Gastroesophageal sphincter (tissue), 3 donors: ENCODE data around the gene FAM180A.

Source experiments
- POLR2A ChIP-seq, 2 donors: fragments of 450-650 bp; IDR thresholded peaks; one replicate each; pipeline ENCODE4 v1.6.1; 2017; ENCODE audit warnings: antibody characterized with exemption in 2 of 2, mild to moderate bottlenecking in 2 of 2, moderate library complexity in 1 of 2
- TF ChIP-seq, protein P1 (sequence below), 4 experiments: fragments of 200-600 bp in 2 of 4; fragments of 450-650 bp in 2 of 4; sonication (generic) in 1 of 4; IDR thresholded peaks; one replicate each; pipeline ENCODE4 v1.5.1; 2017 to 2019; ENCODE audit warnings: antibody characterized with exemption in 4 of 4, mild to moderate bottlenecking in 2 of 4, moderate library complexity in 2 of 4

- no peak for TF ChIP-seq POLR2A (IDR thresholded peaks at IDR 0.05)
- TF ChIP-seq, protein P1, sequence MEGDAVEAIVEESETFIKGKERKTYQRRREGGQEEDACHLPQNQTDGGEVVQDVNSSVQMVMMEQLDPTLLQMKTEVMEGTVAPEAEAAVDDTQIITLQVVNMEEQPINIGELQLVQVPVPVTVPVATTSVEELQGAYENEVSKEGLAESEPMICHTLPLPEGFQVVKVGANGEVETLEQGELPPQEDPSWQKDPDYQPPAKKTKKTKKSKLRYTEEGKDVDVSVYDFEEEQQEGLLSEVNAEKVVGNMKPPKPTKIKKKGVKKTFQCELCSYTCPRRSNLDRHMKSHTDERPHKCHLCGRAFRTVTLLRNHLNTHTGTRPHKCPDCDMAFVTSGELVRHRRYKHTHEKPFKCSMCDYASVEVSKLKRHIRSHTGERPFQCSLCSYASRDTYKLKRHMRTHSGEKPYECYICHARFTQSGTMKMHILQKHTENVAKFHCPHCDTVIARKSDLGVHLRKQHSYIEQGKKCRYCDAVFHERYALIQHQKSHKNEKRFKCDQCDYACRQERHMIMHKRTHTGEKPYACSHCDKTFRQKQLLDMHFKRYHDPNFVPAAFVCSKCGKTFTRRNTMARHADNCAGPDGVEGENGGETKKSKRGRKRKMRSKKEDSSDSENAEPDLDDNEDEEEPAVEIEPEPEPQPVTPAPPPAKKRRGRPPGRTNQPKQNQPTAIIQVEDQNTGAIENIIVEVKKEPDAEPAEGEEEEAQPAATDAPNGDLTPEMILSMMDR (IDR thresholded peaks at IDR 0.05), result no peak
Measured at GRCh38 chr7:135753616-135754413, 5.2 kb upstream of the FAM180A start.
